HEK293T (cell line): ENCODE measurements around the gene NME7.

ENCODE experiments used
- CTBP1 ChIP-seq: fragments of 450-650 bp; IDR thresholded peaks from 2 replicates; pipeline ENCODE4 v1.6.1; 2016; ENCODE audit warnings: borderline replicate concordance
- LEF1 ChIP-seq: fragments of 450-650 bp; IDR thresholded peaks from 2 replicates; pipeline ENCODE4 v1.6.1; 2017; ENCODE audit warnings: mild to moderate bottlenecking, borderline replicate concordance
- NFRKB ChIP-seq: fragments of 450-650 bp; IDR thresholded peaks from 2 replicates; pipeline ENCODE4 v1.6.1; 2016; ENCODE audit warnings: mild to moderate bottlenecking, moderate library complexity
- SP1 ChIP-seq: fragments of 450-650 bp; IDR thresholded peaks from 2 replicates; pipeline ENCODE4 v1.6.1; 2017

GRCh38 chr1:169087876-169088275 is 279.7 kb downstream of the NME7 start:
- TF ChIP-seq SP1 (no peak), NFRKB (no peak), LEF1 (no peak), CTBP1 (no peak)
